ENCODE measurements around the gene NTMT1. TPM values are rescaled to one million over a fixed set of nuclear protein-coding genes. Genes with fewer than 3 reads are reported as not detected.
A peak's percentile ranks its signal among the peaks of the same experiment; 100 is the strongest.

NTMT1 gene
- total RNA-seq, 3 donors from 2014 or later, result 17.8 to 31.1 (median 27.4) TPM

DNA sequence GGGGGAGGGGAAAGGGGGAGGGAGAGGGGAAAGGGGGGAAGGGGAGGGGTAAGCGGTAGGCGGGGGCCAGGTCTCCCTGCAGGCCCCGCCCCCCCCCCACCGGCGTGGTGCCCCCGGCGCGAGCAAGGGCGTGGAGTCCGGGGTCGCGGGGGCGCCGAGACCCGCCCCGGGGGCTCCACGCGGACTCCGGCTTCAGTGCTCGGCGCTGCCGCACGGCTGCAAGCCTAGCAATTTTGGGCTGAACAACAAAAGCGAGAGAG lies 15.8 kb upstream of the NTMT1 start:
- Histone ChIP-seq H3K27me3 (no peaks in the 10 kb centered on the region), H3K4me1 (peaks cover 12 to 18% of the 10 kb centered on the region in 2 donors), H3K36me3 (no peaks in the 10 kb centered on the region), H3K9me3 (no peaks in the 10 kb centered on the region), H3K27ac (peak overlapping the region; percentile 91 to 94), H3K4me3 (peak overlapping the region; percentile 58 to 73 (median 71))
- DNase-seq (ENCODE audit: low spot score in 2 of 2), result no peak
- no peak for TF ChIP-seq POLR2A (IDR thresholded peaks at IDR 0.05)
- no peak for TF ChIP-seq POLR2AphosphoS5 (IDR thresholded peaks at IDR 0.05)
- TF ChIP-seq, protein P1, sequence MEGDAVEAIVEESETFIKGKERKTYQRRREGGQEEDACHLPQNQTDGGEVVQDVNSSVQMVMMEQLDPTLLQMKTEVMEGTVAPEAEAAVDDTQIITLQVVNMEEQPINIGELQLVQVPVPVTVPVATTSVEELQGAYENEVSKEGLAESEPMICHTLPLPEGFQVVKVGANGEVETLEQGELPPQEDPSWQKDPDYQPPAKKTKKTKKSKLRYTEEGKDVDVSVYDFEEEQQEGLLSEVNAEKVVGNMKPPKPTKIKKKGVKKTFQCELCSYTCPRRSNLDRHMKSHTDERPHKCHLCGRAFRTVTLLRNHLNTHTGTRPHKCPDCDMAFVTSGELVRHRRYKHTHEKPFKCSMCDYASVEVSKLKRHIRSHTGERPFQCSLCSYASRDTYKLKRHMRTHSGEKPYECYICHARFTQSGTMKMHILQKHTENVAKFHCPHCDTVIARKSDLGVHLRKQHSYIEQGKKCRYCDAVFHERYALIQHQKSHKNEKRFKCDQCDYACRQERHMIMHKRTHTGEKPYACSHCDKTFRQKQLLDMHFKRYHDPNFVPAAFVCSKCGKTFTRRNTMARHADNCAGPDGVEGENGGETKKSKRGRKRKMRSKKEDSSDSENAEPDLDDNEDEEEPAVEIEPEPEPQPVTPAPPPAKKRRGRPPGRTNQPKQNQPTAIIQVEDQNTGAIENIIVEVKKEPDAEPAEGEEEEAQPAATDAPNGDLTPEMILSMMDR (IDR thresholded peaks at IDR 0.05), result no peak
- intact Hi-C loops (cut with DNase I; ENCODE audit: low total_unique reads), result loop anchor here (2.0 kb wide), 1 partner anchor 471 kb away; no protein-coding TSS in a partner anchor

DNA sequence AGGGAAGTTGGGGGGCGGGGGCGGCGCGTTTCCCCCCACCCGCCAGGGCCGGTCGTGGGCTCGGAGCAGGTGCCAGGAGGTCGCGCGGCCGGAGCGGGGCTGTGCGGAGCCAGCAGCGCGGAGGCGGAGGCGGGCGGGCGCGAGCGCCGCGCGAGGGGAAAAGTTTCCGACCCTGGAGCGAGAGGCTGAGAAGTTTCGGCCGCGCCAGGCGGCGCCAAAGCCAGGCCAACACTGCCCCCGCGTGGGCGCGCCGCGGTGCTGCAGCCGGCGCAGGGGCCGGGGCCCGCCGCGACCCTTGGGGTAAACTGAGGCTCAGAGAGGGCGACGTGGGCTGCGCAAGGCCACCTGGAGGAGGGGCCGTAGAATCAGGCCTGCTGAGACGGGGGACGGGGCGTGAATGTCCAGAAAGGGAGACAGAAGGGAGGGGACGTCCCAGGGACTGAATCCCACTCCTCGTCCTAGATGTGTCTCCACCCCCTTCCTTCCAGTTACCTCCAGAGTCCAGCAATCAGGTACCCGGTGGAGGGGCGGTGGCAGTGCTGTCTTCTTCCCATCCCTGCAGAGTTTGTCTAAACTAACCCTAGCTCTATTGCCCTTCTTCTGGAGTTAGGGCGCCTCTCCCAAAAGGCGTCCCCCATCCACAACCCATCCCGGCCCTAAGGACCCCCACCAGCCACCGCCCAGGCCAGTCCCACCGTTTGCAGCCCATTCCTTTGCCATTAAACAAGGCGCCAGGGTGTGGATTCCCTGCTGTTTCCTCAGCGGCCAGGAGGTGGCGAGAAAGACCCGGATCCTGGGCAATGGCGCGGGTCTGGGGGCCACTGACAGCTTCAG lies 15.3 kb upstream of the NTMT1 start:
- peak overlapping the region; percentile 91 to 94 for H3K27ac ChIP-seq
- DNase-seq (ENCODE audit: low spot score in 2 of 2), result peak; percentile 67 to 85
- H3K4me3 ChIP-seq, result peak overlapping the region; percentile 58 to 73 (median 71)
- TF ChIP-seq, protein P1 (IDR thresholded peaks at IDR 0.05), result peak; percentile 79 to 99 (median 92)
- TF ChIP-seq POLR2A (IDR thresholded peaks at IDR 0.05) (no peak), POLR2AphosphoS5 (IDR thresholded peaks at IDR 0.05) (peak in 2 of 3 donors; percentile 17 to 23)
- H3K9me3 ChIP-seq, result no peaks in the 10 kb centered on the region
- H3K36me3 ChIP-seq, result no peaks in the 10 kb centered on the region
- peaks cover 12 to 18% of the 10 kb centered on the region in 2 donors for H3K4me1 ChIP-seq
- intact Hi-C loops (cut with DNase I; ENCODE audit: low total_unique reads), result loop anchor here (2.0 kb wide), 1 partner anchor 472 kb away; no protein-coding TSS in a partner anchor
- no peaks in the 10 kb centered on the region for H3K27me3 ChIP-seq

DNA sequence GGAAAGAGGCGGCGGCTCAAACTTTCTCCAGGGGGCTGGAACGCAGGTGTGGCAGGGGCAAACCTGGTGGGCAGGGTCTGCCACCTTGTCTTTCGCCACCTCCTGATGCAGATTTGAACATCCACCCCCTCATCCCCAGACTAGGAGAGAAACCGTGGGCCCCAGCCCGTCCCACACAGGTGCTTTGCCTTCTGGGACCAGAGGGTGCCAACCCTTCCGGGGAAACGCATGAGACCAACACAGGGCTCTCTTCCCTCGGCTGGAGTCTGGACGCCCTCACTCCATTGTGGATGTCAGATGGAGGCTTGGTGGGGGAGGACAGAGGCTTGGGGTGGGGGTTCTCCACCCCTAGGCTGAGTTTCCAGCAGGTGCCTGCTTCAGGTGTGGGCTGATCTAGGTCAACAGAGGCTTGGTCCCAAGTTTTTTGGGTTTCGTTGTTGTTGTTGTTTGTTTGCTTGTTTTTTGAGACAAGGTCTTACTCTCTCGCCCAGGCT lies 14.6 kb upstream of the NTMT1 start:
- intact Hi-C loops (cut with DNase I; ENCODE audit: low total_unique reads), result loop anchor here (2.0 kb wide), 1 partner anchor 473 kb away; no protein-coding TSS in a partner anchor
- Histone ChIP-seq H3K4me1 (peaks cover 12 to 18% of the 10 kb centered on the region in 2 donors), H3K4me3 (peak overlapping the region in 2 of 3 donors; percentile 71 to 73), H3K27ac (peak overlapping the region; percentile 91 to 94), H3K27me3 (no peaks in the 10 kb centered on the region), H3K9me3 (no peaks in the 10 kb centered on the region), H3K36me3 (no peaks in the 10 kb centered on the region)
- no peak for DNase-seq (ENCODE audit: low spot score in 2 of 2)
- TF ChIP-seq POLR2AphosphoS5 (IDR thresholded peaks at IDR 0.05), result no peak
- TF ChIP-seq, protein P1 (IDR thresholded peaks at IDR 0.05), result peak in 1 of 3 donors; percentile 6

DNA sequence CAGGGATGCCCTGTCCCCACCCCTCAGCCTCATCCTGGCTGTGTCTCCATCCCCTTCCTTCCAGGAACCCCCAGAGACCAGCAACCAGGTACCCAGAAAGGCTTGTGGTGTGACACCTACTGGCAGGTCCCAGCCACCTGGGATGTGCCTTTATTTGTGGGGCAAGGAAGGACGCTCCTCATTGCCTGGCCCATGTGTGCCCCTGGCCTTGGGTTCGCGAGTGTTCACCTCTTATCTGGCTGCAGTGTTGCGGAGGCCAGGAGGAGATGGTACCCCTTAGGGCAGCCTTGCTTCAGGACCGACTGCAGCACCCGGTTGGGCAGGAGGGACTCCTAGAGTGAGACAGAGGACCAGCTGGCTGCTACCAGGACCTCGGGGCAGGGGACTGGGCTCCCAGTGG lies 13.8 kb upstream of the NTMT1 start:
- intact Hi-C loops (cut with DNase I; ENCODE audit: low total_unique reads), result no loop called here

More for the DNA sequence above, 13.8 kb upstream of the NTMT1 start:
- Histone ChIP-seq H3K27me3 (no peaks in the 10 kb centered on the region), H3K27ac (peak overlapping the region in 1 of 2 donors; percentile 14), H3K36me3 (no peaks in the 10 kb centered on the region), H3K4me3 (no peak overlapping the region), H3K9me3 (no peaks in the 10 kb centered on the region), H3K4me1 (peaks cover 12 to 17% of the 10 kb centered on the region in 2 donors)
- TF ChIP-seq, protein P1 (IDR thresholded peaks at IDR 0.05), result peak in 1 of 3 donors; percentile 7
- no peak for TF ChIP-seq POLR2A (IDR thresholded peaks at IDR 0.05)
- no peak for DNase-seq (ENCODE audit: low spot score in 2 of 2)
